D341Med (cell line): ENCODE data around the gene RCN2.
"Not testable (repeated sequence)": the region's sequence is repeated elsewhere in the genome, so short reads cannot be mapped to it uniquely, and the experiment has no call there.

ENCODE experiments used
- DNase-seq: peaks from one replicate; pipeline ENCODE4 v3.0.0; 2012; ENCODE audit warnings: low spot score

RCN2 gene

DNA sequence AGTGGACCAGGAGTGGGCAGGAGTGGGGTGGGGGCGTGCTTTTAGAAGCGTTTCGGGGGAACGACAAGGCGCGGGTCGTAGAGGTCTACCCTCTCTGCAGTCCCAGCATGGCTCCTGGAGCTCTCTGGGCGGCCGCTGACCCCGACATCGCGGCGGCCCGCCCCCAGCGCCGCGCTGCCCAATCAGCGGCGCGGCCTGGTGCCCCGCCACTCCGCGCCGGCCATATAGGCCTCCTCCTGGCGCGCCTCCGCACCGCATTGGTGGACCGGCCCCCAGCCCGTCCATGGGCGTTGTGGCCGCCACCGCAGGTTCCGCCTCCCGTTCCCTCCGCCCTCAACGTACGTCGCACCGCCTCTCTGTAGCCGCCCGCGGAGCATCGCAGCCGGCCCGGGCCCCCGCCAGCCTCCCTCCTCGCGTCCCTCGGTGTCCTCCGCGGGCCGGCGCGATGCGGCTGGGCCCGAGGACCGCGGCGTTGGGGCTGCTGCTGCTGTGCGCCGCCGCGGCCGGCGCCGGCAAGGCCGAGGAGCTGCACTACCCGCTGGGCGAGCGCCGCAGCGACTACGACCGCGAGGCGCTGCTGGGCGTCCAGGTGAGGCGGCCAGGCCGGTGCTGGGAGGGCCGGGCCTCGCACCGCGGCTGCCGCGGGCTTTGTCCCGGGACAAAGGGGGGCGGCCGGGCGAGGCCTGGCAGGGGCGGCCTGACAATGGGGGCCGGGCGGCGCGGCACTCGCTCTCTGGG lies at the start of gene RCN2:
Gene RCN2 (plus strand): TSS at position 353 of the 738 bp plus-strand sequence. CDS start 93 bp downstream, at position 446.
- peak; percentile 99 for DNase-seq

DNA sequence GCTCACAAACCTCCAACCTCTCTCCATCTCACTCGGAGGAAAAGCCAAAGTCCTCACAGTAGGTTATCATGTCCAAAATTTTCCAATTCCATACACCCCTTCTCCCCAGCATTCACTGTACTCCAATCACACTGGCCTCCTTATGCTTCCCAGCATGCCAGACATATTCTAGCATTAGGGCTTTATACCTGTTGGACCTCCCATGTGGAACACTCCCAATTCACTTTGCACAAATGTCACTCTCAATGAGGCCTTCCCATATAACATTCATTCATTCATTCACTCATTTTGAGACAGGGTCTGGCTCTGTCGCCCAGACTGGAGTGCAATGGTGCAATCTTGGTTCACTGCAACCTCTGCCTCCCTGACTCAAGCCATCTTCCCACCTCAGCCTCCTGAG lies 46.3 kb upstream of the RCN2 start:
- DNase-seq = no peak

- not testable (repeated sequence) for DNase-seq
Measured at GRCh38 chr15:76887280-76888141, 44.0 kb upstream of the RCN2 start.

DNA sequence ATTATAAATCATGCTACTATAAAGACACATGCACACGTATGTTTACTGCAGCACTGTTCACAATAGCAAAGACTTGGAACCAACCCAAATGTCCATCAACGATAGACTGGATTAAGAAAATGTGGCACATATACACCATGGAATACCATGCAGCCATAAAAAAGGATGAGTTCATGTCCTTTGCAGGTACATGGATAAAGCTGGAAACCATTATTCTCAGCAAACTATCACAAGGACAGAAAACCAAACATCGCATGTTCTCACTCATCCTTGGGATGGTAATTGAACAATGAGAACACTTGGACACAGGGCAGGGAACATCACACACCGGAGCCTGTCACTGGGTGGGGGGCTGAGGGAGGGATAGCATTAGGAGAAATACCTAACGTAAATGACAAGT lies 38.7 kb upstream of the RCN2 start:
- not testable (repeated sequence) for DNase-seq

- no peak for DNase-seq
Measured at GRCh38 chr15:76894174-76894573, 37.4 kb upstream of the RCN2 start.

- no peak for DNase-seq
Measured at GRCh38 chr15:76898102-76898501, 33.4 kb upstream of the RCN2 start.

- DNase-seq = not testable (repeated sequence)
Measured at GRCh38 chr15:76899176-76899930, 32.2 kb upstream of the RCN2 start.

DNA sequence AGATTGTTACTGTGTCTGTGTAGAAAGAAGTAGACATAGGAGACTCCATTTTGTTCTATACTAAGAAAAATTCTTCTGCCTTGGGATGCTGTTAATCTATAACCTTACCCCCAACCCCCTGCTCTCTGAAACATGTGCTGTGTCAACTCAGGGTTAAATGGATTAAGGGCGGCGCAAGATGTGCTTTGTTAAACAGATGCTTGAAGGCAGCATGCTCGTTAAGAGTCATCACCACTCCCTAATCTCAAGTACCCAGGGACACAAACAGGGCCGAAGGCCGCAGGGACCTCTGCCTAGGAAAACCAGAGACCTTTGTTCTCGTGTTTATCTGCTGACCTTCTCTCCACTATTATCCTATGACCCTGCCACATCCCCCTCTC lies 31.6 kb upstream of the RCN2 start:
- DNase-seq = not testable (repeated sequence)

GRCh38 chr15:76901965-76902364 lies 29.6 kb upstream of the RCN2 start:
- DNase-seq = no peak

GRCh38 chr15:76903251-76903681 lies 28.3 kb upstream of the RCN2 start:
- DNase-seq = peak; percentile 36

DNA sequence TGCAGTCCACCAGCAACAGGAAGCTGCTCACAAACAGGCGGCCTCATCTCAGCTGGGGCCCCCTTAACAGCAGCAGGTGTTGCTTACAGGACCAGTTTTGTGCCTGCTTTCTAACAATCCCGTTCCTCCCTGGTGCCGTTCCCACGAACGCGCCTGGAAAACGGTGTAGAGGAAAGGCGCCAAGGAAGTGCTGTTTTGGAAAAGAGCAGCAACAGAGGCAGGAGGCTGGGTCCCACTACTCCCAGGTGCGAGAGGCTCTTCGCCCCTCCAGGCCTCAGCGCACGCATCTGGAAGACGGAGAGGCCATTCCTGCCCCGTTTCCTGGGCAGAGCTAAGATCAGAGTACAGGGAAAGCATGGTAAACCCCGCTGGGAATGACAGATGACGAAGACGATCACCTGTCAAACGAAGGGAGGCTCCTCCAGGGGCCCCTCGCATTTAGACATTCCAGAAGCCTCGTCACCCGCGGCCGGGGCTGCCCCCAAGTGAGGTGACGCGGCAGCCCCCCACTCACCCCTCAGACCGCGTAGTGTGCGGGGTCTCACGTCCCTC lies 27.0 kb upstream of the RCN2 start:
- DNase-seq = no peak

DNA sequence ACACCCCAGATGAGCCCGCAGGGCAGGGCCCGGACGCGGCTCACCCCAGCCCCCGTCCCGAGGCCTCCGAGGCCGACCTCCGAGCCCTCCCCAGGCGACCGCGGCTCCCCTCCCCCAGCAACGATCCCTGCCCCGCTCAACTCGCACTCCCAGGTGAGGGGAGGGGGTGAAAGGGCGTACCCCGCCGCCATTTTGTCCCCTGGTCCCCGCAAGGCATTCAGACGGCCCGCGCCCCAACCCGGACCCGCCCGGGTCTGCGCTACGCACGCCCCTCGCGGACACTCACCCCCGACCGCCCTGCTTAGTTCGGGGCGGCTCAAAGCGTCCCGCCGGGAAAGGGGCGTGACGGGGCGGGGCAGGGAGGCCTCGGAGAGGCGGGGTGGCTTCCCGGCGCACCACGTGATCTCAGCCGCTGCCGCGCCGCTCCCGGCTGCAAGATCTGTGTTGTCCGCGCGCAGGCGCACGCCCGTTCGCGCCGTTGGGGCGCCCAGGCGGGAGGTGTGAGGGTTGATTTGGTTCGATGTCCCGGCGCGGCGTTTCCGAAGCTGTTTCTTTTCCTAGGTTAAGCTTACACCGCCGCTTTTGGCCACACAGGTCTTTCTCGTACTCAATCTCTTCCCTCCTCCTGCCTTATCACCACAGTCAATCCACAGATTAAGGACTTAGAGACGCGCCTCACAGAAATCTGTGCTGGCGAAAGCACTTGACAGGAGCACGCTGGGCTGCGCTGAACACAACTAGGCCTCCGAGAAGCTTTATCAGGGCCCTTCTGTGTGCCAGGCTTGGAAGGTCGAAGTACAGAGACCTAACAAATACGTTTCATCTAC lies 26.3 kb upstream of the RCN2 start, which contains the start of gene SCAPER:
Gene SCAPER (minus strand): TSS at position 328 of the 827 bp plus-strand sequence. CDS start 21,523 bp downstream, outside the sequence.
- peak; percentile 98 for DNase-seq

DNA sequence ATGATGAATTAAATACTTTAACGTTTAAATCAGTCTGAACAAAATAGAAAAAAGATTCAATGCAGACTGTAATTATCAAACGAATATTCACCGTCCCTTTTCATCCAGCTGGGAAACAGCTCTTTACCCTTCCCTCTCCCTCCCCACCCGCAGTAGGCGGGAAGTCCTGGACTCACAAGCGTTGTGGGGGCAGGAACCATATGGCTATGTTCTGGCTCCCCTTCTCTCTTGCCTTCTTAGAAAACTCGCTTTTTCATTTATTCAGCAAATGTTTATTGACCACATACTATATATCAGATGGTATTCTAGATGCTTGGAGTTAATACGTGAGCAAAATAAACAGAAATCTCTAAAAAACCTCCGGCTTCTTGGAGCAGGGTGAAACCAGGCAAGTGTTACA lies 25.7 kb upstream of the RCN2 start:
- DNase-seq = peak; percentile 43

GRCh38 chr15:76912430-76912829 lies 19.1 kb upstream of the RCN2 start:
- no peak for DNase-seq

DNA sequence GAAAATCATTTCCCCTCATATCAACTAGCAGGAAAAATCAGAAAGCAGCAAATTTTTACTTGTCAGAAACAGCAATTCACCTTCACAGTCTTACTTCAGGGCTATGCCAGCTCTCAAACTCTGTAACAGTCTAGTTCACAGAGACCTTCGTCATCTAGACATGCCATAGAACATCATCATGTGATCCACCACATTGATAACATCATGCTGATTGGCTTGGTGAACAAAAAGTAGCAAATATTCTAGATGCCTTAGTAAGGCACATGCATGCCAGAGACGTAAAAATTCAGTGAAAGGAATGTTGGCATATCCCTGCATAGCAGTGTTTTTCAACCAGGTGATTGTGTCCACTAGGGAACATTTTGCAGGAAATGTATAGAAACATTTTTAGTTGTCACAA lies 17.8 kb upstream of the RCN2 start:
- no peak for DNase-seq

GRCh38 chr15:76916369-76916768 lies 15.2 kb upstream of the RCN2 start:
- DNase-seq = no peak

DNA sequence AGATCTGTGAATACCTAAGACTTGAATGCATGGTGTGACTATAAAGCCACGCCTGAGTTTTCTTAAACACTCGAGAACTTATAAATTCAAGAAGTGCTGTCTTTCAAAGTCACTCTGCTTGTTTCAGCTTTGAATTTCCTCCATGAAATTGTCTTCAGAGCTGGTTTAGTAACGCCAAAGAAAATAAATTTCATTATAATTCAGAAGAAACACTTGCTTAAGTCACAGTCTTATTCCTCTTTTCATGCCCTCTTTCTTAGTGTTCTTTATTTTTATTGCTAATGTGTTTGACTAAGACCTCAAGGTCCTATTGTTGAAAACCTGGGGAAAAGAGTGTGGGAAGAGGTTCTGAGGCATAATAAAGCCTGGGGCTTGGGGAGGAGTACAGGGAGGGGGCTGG lies 3.3 kb upstream of the RCN2 start:
- DNase-seq = no peak

DNA sequence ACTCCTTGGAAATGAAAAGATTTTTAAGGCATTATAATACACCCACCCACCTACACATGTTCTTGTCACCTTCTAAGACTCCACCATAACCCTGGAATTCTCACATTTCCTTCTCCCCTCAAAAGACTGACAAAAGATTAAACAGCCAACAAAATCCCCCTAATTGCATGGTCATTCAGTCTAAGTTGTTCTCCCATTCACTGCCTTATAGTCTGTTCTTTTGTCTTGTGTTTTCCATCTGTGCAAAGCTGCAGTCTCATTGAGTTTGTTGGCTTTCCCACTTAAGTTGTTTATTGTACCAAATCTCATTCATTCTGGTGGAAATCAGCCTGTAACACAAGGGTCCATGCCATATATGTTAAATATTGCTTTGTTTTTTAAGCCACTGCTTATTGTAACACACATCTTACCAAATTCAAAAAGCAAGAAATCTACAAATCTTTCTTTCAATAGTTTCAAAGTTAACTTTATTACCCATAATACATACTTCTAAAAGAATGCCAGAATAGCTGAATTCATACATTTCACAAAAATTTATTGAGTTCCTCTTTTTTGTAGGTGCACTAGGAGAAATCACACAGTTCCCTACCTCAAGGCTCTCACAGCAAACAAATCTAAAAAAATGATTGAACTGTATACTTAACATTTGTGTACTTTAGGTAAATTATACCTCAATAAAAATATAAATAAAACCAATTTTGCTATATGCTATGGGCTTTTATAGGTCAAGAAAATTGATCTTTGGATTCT lies 2.4 kb upstream of the RCN2 start:
- no peak for DNase-seq

GRCh38 chr15:76930831-76931396 lies 635 bp upstream of the RCN2 start:
- DNase-seq = no peak
